Measurements from ENCODE around the gene KCNJ12.
"Not testable (repeated sequence)": the region's sequence is repeated elsewhere in the genome, so short reads cannot be mapped to it uniquely, and the experiment has no call there.

The KCNJ12 gene

GRCh38 chr17:21389394-21389793, 13.2 kb downstream of the KCNJ12 start:
- DNase-seq: no peak

- DNase-seq: no peak
Measured at GRCh38 chr17:21390294-21390693, 14.1 kb downstream of the KCNJ12 start.

GRCh38 chr17:21392266-21392665, 16.1 kb downstream of the KCNJ12 start:
- DNase-seq: peak; percentile 18

DNA sequence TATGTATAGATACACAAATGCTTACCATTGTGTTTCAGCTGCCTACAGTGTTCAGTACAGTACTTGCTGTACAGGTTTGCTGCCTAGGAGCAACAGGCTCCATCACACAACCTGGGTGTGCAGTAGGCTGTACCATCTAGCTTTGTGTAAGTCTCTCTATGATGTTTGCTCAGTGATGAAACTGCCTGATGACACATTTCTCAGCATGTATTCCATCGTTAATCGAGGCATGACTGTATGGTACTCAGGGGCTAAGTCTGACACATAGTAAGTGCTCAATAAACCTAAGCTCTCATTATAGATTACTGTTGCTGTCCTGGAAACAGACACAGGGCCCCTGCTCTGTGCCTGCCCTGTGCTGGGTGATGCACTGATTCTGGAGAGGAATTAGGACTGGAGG, 18.1 kb downstream of the KCNJ12 start:
- DNase-seq: no peak

DNA sequence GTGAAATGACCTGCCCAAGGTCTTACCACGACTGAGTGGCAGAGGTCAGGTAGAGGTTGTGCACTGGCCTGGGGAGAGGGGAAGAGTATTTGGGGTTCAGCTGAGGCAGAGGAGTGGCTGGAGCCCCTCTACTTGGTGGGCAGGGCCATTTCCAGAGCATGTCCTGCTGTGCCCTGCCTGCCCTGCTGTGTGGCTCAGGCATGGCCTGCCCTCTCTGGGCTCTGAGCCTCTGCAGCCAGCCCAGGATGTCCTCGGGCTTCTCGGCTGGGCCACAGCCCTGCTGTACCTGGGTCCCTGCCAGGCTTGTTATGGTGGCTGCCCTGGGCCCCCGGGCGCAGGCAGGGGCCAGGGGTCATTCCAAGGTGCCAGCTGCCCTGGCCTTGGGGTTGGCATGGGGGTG, 19.6 kb downstream of the KCNJ12 start:
- no peak for DNase-seq

- DNase-seq: no peak
Measured at GRCh38 chr17:21396237-21396636, 20.1 kb downstream of the KCNJ12 start.

GRCh38 chr17:21397341-21398190, 21.4 kb downstream of the KCNJ12 start:
- no peak for DNase-seq

- no peak for DNase-seq
Measured at GRCh38 chr17:21399474-21400186, 23.5 kb downstream of the KCNJ12 start.

- DNase-seq: not testable (repeated sequence)
Measured at GRCh38 chr17:21400187-21400569, 24.0 kb downstream of the KCNJ12 start.

- no peak for DNase-seq
Measured at GRCh38 chr17:21400816-21401593, 24.8 kb downstream of the KCNJ12 start.

- peak; percentile 81 for DNase-seq
Measured at GRCh38 chr17:21402166-21402571, 26.0 kb downstream of the KCNJ12 start.

GRCh38 chr17:21402926-21403325, 26.8 kb downstream of the KCNJ12 start:
- DNase-seq: not testable (repeated sequence)

GRCh38 chr17:21404106-21404505, 27.9 kb downstream of the KCNJ12 start:
- not testable (repeated sequence) for DNase-seq

GRCh38 chr17:21404539-21404938, 28.4 kb downstream of the KCNJ12 start:
- not testable (repeated sequence) for DNase-seq

- peak; percentile 50 for DNase-seq
Measured at GRCh38 chr17:21404956-21405731, 29.0 kb downstream of the KCNJ12 start.

GRCh38 chr17:21405904-21406400, 29.8 kb downstream of the KCNJ12 start:
- not testable (repeated sequence) for DNase-seq

DNA sequence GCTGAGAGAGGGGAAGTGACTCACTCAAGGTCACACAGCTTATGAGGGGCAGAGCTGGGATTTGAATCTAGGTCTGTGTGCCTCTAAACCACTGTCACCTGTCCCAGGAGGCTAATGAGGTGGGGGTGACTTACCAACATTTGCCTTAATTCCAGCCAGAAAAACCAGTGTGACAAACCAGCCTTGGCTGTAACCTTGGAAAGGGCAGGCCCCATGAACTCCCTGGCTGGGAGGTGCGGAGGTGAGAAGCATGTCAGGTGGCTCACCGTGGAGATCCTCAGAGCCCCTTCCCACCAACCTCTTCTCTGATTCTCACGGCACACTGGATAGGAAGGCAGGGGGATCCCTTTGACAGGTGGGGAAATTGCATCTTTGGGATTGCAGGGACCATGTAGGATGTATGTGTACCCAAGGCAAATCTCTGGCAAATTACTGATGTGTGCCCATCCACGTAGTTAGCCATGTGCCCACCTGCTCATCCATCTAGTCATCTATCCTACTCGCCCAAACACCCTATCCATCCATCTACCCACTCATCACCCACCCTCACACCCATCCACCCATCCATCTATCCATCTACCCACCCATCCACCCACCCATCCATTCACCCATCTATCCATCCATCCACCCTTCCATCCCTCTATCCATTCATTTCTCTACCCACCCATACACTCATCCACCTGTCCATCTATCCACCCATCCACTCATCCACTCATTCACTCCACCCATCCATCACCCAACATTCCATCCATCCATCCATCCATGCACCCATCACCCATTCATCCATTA, 30.7 kb downstream of the KCNJ12 start:
- DNase-seq: not testable (repeated sequence)

- DNase-seq: not testable (repeated sequence)
Measured at GRCh38 chr17:21407752-21408151, 31.6 kb downstream of the KCNJ12 start.

DNA sequence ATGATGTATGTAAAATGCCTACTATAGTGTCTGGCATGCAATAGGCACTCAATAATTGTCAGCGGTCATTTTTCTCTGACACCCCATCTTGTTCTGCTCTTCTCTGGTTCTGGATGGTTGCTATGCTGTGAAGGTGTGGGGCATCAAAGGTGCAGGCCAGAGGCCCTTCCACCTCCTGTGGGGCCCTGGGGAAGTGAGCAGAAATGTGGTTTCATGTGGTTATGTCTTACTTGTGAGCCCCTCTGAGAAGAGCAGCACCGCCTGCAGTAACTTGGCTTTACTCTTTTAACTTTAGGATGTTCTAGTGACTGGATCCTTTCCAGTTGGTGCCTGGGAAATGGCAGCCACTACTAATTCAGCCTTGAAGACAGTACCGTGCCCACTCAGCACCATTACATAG, 32.1 kb downstream of the KCNJ12 start:
- not testable (repeated sequence) for DNase-seq

DNA sequence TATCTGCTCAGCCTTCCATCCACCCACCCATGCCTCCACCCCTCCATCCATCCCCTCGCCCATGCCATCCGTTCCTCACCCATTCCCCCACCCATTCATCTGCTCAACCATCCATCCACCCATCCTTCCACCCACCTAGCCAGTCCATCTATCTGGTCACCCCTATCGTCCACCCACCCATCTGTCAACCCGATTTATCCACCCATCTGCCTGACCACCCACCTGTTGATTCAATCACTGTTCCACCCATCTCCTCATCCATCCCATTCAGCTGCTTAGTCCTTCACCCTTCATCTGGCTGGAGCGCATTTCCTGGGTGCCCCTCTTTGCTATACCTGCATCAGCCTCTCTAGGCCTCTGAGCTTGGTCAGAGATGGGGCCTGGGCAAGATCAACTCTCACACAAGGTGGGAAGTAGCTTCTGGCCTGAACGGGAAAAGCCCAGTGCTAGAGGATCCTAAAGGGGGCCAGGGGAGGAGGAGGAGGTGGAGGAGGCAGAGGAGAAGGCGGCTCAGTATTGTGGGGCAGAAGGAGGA, 32.7 kb downstream of the KCNJ12 start:
- not testable (repeated sequence) for DNase-seq

DNA sequence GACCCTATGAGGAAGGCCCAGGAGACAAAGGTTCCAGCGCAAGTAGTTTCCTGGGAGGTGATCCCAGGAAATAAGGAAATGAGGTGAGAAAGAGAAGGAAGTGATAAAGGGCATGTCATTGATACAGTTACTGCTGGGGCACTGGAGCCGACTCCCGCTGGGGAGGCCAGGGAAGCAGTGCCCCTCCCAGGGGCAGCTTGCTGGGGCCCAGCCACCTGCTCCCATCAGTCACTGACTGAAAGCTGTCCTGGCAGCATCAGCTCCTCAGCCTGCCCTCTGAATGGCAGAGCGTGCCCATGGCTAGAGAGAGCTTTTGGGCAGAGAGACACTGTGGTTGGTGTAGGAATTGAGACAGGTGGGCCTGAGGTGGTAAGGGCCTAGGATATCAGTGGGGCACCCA, 33.2 kb downstream of the KCNJ12 start:
- DNase-seq: not testable (repeated sequence)

Data from NCI-H1694 treated with DMSO at 0.1 percent for 48 hours (cell line).